HG03045 (cell line): Measurements from ENCODE around the gene THOC6.
"Not testable (repeated sequence)": the region's sequence is repeated elsewhere in the genome, so short reads cannot be mapped to it uniquely, and the experiment has no call there.

Source experiments
- ATAC-seq: cut with Tn5 transposase; IDR thresholded peaks from one replicate; pipeline ENCODE4 v1.9.1; 2021; ENCODE audit warnings: mild to moderate bottlenecking, moderate library complexity; ENCODE audit not compliant: unreplicated experiment

Gene THOC6

GRCh38 chr16:3069146-3069545 is 45.3 kb downstream of the THOC6 start:
- ATAC-seq = not testable (repeated sequence)

DNA sequence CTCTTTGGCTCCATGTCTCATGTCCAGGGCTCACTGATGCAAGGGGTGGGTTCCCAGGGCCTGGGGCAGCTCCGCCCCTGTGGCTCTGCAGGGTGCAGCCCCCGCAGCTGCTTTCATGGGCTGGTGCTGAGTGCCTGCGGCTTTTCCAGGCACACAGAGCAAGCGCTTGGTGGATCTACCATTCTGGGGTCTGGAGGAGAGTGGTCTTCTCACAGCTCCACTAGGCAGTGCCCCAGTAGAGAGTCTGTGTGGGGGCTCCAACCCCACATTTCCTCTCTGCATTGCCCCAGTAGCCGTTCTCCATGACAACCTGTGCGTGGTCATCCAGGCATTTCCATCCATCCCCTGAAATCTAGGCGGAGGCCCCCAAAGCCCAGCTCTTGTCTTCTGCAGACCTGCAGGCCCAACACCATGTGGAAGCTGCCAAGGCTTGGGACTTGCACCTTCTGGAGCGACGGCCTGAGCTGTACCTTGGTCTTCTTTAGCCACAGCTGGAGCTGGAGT is 46.8 kb downstream of the THOC6 start:
- ATAC-seq = no peak

DNA sequence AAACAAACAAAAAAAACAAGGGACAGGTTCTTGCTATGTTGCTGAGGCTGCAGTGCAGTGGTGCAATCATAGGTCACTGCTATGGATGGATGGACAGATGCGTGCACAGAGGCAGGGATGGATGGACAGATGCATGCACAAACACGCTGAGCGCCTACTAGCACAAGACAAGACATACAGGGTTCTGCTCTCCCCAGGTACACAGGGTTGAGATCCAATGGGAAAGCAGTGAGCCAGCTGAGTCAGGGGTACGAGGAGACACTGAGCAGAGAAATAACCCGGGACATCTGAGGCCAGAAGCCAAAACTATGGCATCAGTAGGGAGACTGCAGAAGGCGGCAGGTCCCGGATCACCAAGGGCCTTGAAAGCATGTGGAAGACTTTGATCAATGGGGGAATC is 47.8 kb downstream of the THOC6 start:
- no peak for ATAC-seq

GRCh38 chr16:3072148-3072547 is 48.3 kb downstream of the THOC6 start:
- ATAC-seq = not testable (repeated sequence)

DNA sequence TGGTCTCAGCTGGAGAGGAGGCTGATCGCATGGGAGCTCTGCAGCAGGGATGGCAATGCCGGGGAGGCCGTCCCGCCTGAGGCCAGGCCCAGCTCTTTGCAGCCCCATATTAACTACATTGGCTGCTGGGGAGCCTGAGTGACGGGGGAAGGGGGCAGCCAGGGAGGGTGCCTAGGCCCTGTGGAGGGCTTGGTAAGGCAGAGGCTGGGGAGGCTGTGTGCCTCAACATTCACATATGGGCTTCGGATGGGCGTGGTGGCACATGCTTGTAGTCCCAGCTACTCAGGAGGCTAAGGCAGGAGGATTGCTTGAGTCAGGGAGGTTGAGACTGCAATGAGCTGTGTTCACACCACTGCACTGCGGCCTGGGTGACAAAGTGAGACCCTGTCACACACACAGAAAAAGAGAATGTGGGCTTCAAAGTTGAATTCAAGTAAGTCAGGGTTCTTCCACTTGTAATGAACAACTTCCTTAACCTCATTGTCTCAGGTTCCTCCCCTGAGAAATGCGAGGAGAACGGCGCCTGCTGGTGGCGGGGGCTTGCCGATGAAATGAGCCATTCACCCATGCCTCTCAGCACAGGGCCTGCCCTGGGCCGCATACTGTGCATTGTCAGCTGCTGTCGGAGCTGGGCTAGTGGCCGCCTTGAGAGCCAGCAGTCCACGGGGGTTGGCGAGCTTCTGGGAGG is 48.9 kb downstream of the THOC6 start:
- not testable (repeated sequence) for ATAC-seq

GRCh38 chr16:3073448-3073847 is 49.6 kb downstream of the THOC6 start:
- no peak for ATAC-seq

GRCh38 chr16:3074860-3075522 is 51.2 kb downstream of the THOC6 start:
- no peak for ATAC-seq

GRCh38 chr16:3075523-3075915 is 51.7 kb downstream of the THOC6 start:
- no peak for ATAC-seq

GRCh38 chr16:3075946-3076345 is 52.1 kb downstream of the THOC6 start:
- not testable (repeated sequence) for ATAC-seq

- ATAC-seq = no peak
Observed at GRCh38 chr16:3076577-3076976, 52.7 kb downstream of the THOC6 start.
